Erythroblast (primary cell): Measurements from ENCODE around the gene SMAD5.

ENCODE experiments used
- GATA1 ChIP-seq: IDR thresholded peaks from 2 replicates; pipeline ENCODE4 v1.6.1; 2011; ENCODE audit warnings: low read depth, mild to moderate bottlenecking, control low read depth, low read length, moderate library complexity
- POLR2A ChIP-seq: IDR thresholded peaks from 2 replicates; pipeline ENCODE4 v1.6.1; 2011; ENCODE audit warnings: mild to moderate bottlenecking, low read length

DNA sequence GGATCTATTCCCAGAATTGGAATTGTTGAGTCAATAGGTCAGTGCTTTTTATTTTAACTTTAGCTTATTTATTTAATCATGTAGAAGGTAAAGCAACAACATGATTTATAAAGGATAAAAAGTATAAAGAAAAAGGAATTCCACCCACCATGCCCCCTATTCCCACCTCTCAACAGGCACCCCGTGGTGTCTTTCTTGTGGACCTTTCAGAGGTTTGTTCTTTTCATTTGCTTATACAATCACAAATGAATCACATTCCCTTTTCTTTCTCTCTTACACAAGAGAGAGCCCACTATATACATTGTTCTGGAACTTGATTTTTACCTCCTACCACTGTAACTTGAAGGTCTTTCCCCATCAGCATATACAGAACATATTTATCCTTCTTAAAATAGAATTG is 97.5 kb downstream of the SMAD5 start:
- TF ChIP-seq POLR2A (no peak), GATA1 (no peak)
